MCF 10A (cell line): Measurements from ENCODE around the gene ST3GAL3. TPM values are rescaled to one million over a fixed set of nuclear protein-coding genes. Genes with fewer than 3 reads are reported as not detected.

ENCODE experiments used
- BruUV-seq: library from RNA; stranded (reverse); fragments of 400-500 nt; replicated peaks from 2 replicates; lab custom pipeline; 2021; lab: Mats Ljungman, UMichigan
- CTCF ChIA-PET: fragments of 300-600 bp; sonication (Branson Sonifier 250); formaldehyde crosslinking; extraction: SDS; loops from one replicate; lab custom pipeline; 2021; ENCODE audit warnings: antibody characterized with exemption, inconsistent platforms; lab: Yijun Ruan, JAX
- POLR2A ChIA-PET: fragments of 300-600, 350-650 bp; sonication (Branson Sonifier 250); formaldehyde crosslinking; extraction: SDS; loops from one replicate; lab custom pipeline; 2020; ENCODE audit warnings: antibody characterized with exemption, inconsistent platforms; lab: Yijun Ruan, JAX
- DNase-seq: peaks from one replicate; pipeline ENCODE4 v3.0.0-alpha.2; 2018; ENCODE audit not compliant: unreplicated experiment
- H3K27ac Mint-ChIP-seq: one replicate; pipeline ENCODE4 v1.8.0; 2022; ENCODE audit warnings: mild to moderate bottlenecking, low read depth, mixed read lengths; ENCODE audit not compliant: unreplicated experiment
- H3K27me3 Mint-ChIP-seq: one replicate; pipeline ENCODE4 v1.8.0; 2022; ENCODE audit warnings: mixed read lengths; ENCODE audit not compliant: insufficient read depth, unreplicated experiment
- H3K36me3 Mint-ChIP-seq: one replicate; pipeline ENCODE4 v1.8.0; 2022; ENCODE audit warnings: mild to moderate bottlenecking, moderate library complexity, mixed read lengths; ENCODE audit not compliant: insufficient read depth, unreplicated experiment
- H3K4me1 Mint-ChIP-seq: one replicate; pipeline ENCODE4 v1.8.0; 2022; ENCODE audit warnings: mixed read lengths; ENCODE audit not compliant: insufficient read depth, unreplicated experiment
- H3K4me3 Mint-ChIP-seq: one replicate; pipeline ENCODE4 v1.8.0; 2022; ENCODE audit warnings: mild to moderate bottlenecking, moderate library complexity, mixed read lengths; ENCODE audit not compliant: unreplicated experiment
- H3K9me3 Mint-ChIP-seq: one replicate; pipeline ENCODE4 v1.8.0; 2022; ENCODE audit warnings: mixed read lengths; ENCODE audit not compliant: unreplicated experiment
- intact Hi-C: fragments of 100-400 bp; cut with micrococcal nuclease; formaldehyde crosslinking; loops from 2 replicates; pipeline ENCODE4 v1.14.1; 2022
- total RNA-seq: library from RNA; stranded (reverse); gene quantifications from 2 replicates; pipeline ENCODE4 v1.2.3, GENCODE V29; 2022
- TF ChIP-seq, protein P1 (sequence below): fragments of 200-600 bp; IDR thresholded peaks from one replicate; pipeline ENCODE4 v1.8.0; 2022; ENCODE audit warnings: antibody characterized with exemption, mild to moderate bottlenecking; ENCODE audit not compliant: unreplicated experiment

ST3GAL3 gene
- total RNA-seq, 1 experiment from 2014 or later = 24.2 TPM

DNA sequence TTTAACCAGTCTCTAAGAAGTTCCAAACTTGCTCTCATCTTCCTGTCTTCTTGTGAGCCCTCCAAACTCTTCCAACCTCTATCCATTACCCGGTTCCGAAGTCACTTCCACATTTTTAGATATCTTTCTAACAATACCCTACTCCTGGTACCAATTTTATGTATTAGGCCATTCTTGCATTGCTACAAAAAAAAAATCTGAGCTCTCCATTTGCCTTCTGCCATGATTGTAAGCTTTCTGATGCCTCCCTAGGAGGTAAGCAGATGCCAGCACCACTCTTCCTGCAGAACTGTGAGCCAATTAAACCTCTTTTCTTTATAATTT lies 134.8 kb downstream of the ST3GAL3 start:
- TF ChIP-seq, protein P1, sequence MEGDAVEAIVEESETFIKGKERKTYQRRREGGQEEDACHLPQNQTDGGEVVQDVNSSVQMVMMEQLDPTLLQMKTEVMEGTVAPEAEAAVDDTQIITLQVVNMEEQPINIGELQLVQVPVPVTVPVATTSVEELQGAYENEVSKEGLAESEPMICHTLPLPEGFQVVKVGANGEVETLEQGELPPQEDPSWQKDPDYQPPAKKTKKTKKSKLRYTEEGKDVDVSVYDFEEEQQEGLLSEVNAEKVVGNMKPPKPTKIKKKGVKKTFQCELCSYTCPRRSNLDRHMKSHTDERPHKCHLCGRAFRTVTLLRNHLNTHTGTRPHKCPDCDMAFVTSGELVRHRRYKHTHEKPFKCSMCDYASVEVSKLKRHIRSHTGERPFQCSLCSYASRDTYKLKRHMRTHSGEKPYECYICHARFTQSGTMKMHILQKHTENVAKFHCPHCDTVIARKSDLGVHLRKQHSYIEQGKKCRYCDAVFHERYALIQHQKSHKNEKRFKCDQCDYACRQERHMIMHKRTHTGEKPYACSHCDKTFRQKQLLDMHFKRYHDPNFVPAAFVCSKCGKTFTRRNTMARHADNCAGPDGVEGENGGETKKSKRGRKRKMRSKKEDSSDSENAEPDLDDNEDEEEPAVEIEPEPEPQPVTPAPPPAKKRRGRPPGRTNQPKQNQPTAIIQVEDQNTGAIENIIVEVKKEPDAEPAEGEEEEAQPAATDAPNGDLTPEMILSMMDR = no peak
- Mint-ChIP-seq H3K27ac (no peak overlapping the region), H3K4me1 (peaks cover 13% of the 10 kb centered on the region), H3K4me3 (no peak overlapping the region), H3K36me3 (peaks cover 27% of the 10 kb centered on the region), H3K27me3 (no peaks in the 10 kb centered on the region), H3K9me3 (peaks cover 8% of the 10 kb centered on the region)
- intact Hi-C loops = no loop called here
- ChIA-PET CTCF (interaction anchor here (0.7 kb wide), 1 partner anchor 596 kb away, joined by 3 read pairs; no protein-coding TSS in a partner anchor), POLR2A (interaction anchor here (1.4 kb wide), 1 partner anchor 11 kb away, joined by 3 read pairs; no protein-coding TSS in a partner anchor)
- no peak for DNase-seq
- BruUV-seq = no TSS peak

DNA sequence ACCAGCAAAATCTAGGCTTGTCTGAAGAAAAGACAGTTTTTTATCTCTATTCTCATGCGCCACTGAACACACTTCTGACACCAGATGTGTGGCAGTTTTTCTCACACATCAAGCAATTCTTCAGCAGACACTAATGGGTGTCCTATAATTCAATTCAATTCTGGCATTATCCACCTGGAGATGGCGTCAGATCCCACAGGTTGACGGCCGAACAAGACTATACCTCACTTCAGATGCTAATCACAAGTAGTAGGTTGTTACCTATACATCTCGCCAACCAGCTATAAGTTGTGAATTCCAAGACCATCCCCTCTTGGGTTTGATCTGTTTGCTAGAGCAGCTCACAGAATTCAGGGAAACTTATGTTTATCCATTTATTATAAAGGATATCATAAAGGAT lies 136.3 kb downstream of the ST3GAL3 start:
- peaks cover 8% of the 10 kb centered on the region for H3K9me3 Mint-ChIP-seq
- no peak overlapping the region for H3K4me3 Mint-ChIP-seq
- no TSS peak for BruUV-seq
- H3K27me3 Mint-ChIP-seq = no peaks in the 10 kb centered on the region
- ChIA-PET CTCF (interaction anchor here (0.6 to 1.5 kb wide), 2 partner anchors 68 to 91 kb away, joined by 3 to 7 read pairs; no protein-coding TSS in a partner anchor), POLR2A (interaction anchor here (0.8 to 1.3 kb wide), 2 partner anchors 15 to 55 kb away, joined by 3 read pairs; no protein-coding TSS in a partner anchor)
- TF ChIP-seq, protein P1 = no peak
- intact Hi-C loops = no loop called here
- no peak overlapping the region for H3K27ac Mint-ChIP-seq
- peaks cover 21% of the 10 kb centered on the region for H3K36me3 Mint-ChIP-seq
- DNase-seq = no peak
- peaks cover 9% of the 10 kb centered on the region for H3K4me1 Mint-ChIP-seq

DNA sequence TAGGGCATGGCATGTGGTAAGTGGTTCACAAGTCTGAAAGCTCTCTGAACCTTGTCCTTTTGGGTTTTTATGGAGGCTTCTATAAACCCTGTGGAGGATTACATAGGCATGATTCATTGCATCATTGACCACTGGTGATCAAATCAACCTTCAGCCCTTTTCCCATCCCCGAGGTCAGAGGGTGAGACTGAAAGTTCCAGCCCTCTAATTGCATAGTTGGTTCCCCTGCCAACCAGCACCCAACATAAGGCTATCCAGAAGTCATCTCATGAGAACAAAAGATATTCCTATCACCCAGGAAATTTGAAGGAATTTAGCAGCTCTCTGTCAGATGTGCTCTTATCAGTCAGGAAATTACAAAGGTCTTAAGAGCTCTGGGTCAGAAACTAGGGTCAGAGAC lies 136.8 kb downstream of the ST3GAL3 start:
- ChIA-PET CTCF (interaction anchor here (0.6 to 1.5 kb wide), 3 partner anchors 68 to 1086 kb away, joined by 3 to 7 read pairs (median 3); no protein-coding TSS in a partner anchor), POLR2A (interaction anchor here (0.8 to 1.3 kb wide), 2 partner anchors 15 to 56 kb away, joined by 3 read pairs; no protein-coding TSS in a partner anchor)

DNA sequence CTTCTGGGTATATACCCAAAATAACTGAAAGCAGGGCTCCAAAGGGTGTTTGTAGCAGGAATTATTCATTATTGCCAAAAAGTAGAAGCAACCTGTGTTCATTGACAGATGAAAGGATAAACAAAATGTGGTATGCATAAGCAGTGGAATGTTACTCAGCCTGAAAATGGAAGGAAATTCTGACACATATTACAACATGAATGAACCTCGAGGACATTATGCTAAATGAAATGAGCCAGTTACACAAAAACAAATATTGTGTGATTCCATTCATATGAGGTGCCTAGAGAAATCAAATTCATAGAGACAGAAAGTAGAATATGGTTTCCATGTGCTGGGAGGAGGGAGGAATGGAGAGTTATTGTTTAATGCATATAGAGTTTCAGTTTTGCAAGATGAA lies 140.0 kb downstream of the ST3GAL3 start:
- H3K27me3 Mint-ChIP-seq = no peaks in the 10 kb centered on the region
- ChIA-PET POLR2A (no interaction called here), CTCF (no interaction called here)
- H3K4me1 Mint-ChIP-seq = peaks cover 15% of the 10 kb centered on the region
- peaks cover 2% of the 10 kb centered on the region for H3K36me3 Mint-ChIP-seq
- DNase-seq = no peak
- peaks cover 2% of the 10 kb centered on the region for H3K9me3 Mint-ChIP-seq
- no peak overlapping the region for H3K27ac Mint-ChIP-seq
- TF ChIP-seq, protein P1 = no peak
- no peak overlapping the region for H3K4me3 Mint-ChIP-seq
- no TSS peak for BruUV-seq
- intact Hi-C loops = no loop called here

More for the DNA sequence above, 136.8 kb downstream of the ST3GAL3 start:
- Mint-ChIP-seq H3K4me1 (peaks cover 9% of the 10 kb centered on the region), H3K4me3 (no peak overlapping the region), H3K27me3 (no peaks in the 10 kb centered on the region), H3K9me3 (peaks cover 8% of the 10 kb centered on the region), H3K27ac (no peak overlapping the region), H3K36me3 (peaks cover 17% of the 10 kb centered on the region)
- no peak for DNase-seq
- no TSS peak for BruUV-seq
- TF ChIP-seq, protein P1 = no peak
- intact Hi-C loops = no loop called here
